A673 (cell line): Measurements from ENCODE around the gene GCN1. TPM values are rescaled to one million over a fixed set of nuclear protein-coding genes. Genes with fewer than 3 reads are reported as not detected.

Source experiments
- BruUV-seq: library from RNA; stranded (reverse); fragments of 400-500 nt; replicated peaks from 2 replicates; lab custom pipeline; 2021; lab: Mats Ljungman, UMichigan
- CTCF ChIA-PET: fragments of 300-600 bp; sonication (Branson Sonifier 250); formaldehyde crosslinking; loops from one replicate; lab custom pipeline; 2022; ENCODE audit warnings: antibody characterized with exemption; lab: Charles Lee
- POLR2A ChIA-PET: fragments of 300-600 bp; sonication (Branson Sonifier 250); formaldehyde crosslinking; loops from one replicate; lab custom pipeline; 2022; ENCODE audit warnings: antibody characterized with exemption; ENCODE audit not compliant: low non-redundant PET; lab: Charles Lee
- DNase-seq: peaks from one replicate; pipeline ENCODE4 v3.0.0-alpha.2; 2015; ENCODE audit warnings: low spot score
- H3K27ac ChIP-seq: fragments of 200-600 bp; sonication (generic); 2 replicates; pipeline ENCODE4 v1.5.1; 2016; ENCODE audit warnings: mixed run types, low read depth, mild to moderate bottlenecking, mixed read lengths, antibody characterized with exemption, low read length; ENCODE audit not compliant: poor library complexity, severe bottlenecking
- H3K27me3 ChIP-seq: fragments of 200-600 bp; sonication (generic); replicated peaks from 2 replicates; pipeline ENCODE4 v1.6.1; 2017; ENCODE audit warnings: mixed run types, low read depth, mild to moderate bottlenecking, mixed read lengths, antibody characterized with exemption, low read length; ENCODE audit not compliant: insufficient read depth, poor library complexity
- H3K36me3 ChIP-seq: fragments of 200-600 bp; sonication (generic); 2 replicates; pipeline ENCODE4 v1.6.1; 2016; ENCODE audit warnings: mixed run types, mild to moderate bottlenecking, mixed read lengths, antibody characterized with exemption, low read length; ENCODE audit not compliant: insufficient read depth, poor library complexity, severe bottlenecking
- H3K4me1 ChIP-seq: fragments of 200-600 bp; sonication (generic); 2 replicates; pipeline ENCODE4 v1.6.1; 2017; ENCODE audit warnings: mixed run types, mild to moderate bottlenecking, mixed read lengths, antibody characterized with exemption, low read length; ENCODE audit not compliant: insufficient read depth, poor library complexity, severe bottlenecking
- H3K4me3 ChIP-seq: fragments of 200-600 bp; sonication (generic); 2 replicates; pipeline ENCODE4 v1.5.1; 2016; ENCODE audit warnings: low read depth, mixed run types, mild to moderate bottlenecking, mixed read lengths, low read length; ENCODE audit not compliant: poor library complexity, severe bottlenecking
- H3K9me3 ChIP-seq: fragments of 200-600 bp; sonication (generic); 2 replicates; pipeline ENCODE4 v1.6.1; 2016; ENCODE audit warnings: mixed run types, low read depth, mild to moderate bottlenecking, mixed read lengths, antibody characterized with exemption, low read length; ENCODE audit not compliant: poor library complexity, severe bottlenecking
- EZH2 ChIP-seq: fragments of 200-600 bp; sonication (generic); IDR thresholded peaks from 2 replicates; pipeline ENCODE4 v1.6.1; 2017; ENCODE audit warnings: borderline replicate concordance, low read depth, mild to moderate bottlenecking, mixed read lengths, antibody characterized with exemption, low read length; ENCODE audit not compliant: poor library complexity, severe bottlenecking
- intact Hi-C: fragments of 100-400 bp; cut with micrococcal nuclease; formaldehyde crosslinking; loops from one replicate; pipeline ENCODE4 v1.10.0; 2022; ENCODE audit not compliant: unreplicated experiment
- total RNA-seq: library from RNA; stranded (reverse); gene quantifications from 2 replicates; pipeline ENCODE4 v1.2.3, GENCODE V29; 2021
- TF ChIP-seq, protein P1 (sequence below): fragments of 300-800, 200-600 bp; sonication (generic); conservative IDR thresholded peaks from 2 replicates; pipeline ENCODE4 v1.5.1; 2017; ENCODE audit warnings: low read depth, mild to moderate bottlenecking, antibody characterized with exemption, low read length, moderate library complexity, mixed read lengths

Gene GCN1
- total RNA-seq, 1 experiment from 2014 or later = 129 TPM

DNA sequence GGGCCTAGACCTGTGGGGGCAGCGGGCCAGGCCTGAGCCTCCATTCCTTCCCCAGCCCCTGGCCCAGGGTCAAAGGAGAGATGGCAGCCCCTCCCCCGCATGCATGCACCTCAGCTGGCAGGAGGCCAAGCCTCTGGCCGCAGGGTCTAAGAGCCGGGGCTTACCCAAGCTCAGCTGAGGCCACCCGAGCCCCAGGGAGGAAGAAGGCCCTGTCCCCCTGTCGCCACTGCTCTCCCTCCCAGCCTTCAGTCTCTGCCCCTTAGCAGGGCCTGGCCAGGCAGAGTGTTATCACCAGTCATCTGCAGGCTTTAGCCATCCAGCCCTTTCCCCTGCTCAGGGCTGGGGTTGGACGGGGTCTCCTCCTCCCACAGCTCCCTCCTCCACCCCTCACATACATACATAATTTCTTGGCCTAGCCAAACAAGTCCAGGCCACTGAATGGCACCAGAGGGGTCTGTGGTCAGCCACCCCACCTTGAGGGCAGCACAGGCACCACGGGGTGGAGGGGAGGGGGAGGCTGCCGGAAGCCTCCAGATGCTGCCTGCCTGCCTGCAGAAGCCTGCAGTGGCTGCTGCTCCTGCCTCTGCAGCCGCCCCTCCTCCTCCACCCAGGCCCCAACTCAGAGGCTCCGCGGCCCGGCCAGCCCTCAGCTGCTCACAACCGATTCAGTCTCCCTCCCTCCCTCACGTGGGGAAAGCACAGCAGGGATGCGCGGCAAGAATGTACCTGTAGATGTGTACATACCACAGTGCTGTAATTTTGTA lies 100.7 kb downstream of the GCN1 start:
- Histone ChIP-seq H3K27me3 (no peaks in the 10 kb centered on the region), H3K27ac (no peak overlapping the region), H3K4me1 (peaks cover 23% of the 10 kb centered on the region), H3K9me3 (no peaks in the 10 kb centered on the region), H3K36me3 (peaks cover 4% of the 10 kb centered on the region), H3K4me3 (no peak overlapping the region)
- intact Hi-C loops = no loop called here
- ChIA-PET CTCF (no interaction called here), POLR2A (no interaction called here)
- TF ChIP-seq EZH2 = no peak
- TF ChIP-seq, protein P1, sequence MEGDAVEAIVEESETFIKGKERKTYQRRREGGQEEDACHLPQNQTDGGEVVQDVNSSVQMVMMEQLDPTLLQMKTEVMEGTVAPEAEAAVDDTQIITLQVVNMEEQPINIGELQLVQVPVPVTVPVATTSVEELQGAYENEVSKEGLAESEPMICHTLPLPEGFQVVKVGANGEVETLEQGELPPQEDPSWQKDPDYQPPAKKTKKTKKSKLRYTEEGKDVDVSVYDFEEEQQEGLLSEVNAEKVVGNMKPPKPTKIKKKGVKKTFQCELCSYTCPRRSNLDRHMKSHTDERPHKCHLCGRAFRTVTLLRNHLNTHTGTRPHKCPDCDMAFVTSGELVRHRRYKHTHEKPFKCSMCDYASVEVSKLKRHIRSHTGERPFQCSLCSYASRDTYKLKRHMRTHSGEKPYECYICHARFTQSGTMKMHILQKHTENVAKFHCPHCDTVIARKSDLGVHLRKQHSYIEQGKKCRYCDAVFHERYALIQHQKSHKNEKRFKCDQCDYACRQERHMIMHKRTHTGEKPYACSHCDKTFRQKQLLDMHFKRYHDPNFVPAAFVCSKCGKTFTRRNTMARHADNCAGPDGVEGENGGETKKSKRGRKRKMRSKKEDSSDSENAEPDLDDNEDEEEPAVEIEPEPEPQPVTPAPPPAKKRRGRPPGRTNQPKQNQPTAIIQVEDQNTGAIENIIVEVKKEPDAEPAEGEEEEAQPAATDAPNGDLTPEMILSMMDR = no peak
- no TSS peak for BruUV-seq
- no peak for DNase-seq

DNA sequence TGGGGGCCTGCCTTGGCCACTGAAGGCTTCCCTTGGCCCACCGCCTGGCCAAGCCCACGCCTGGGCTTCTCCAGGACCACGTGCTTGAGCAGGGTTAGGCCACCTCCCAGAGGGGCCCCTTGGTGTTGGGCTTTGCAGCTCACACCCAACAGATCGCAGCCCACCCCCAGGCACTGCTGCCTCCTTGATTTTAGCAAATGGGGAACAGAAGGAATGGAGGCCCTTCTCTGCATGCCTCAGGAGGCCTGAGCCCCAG lies 101.3 kb downstream of the GCN1 start:
- no peaks in the 10 kb centered on the region for H3K27me3 ChIP-seq
- DNase-seq = no peak
- H3K4me1 ChIP-seq = peaks cover 23% of the 10 kb centered on the region
- H3K4me3 ChIP-seq = no peak overlapping the region
- TF ChIP-seq, protein P1 = no peak
- no peak for TF ChIP-seq EZH2
- no peaks in the 10 kb centered on the region for H3K9me3 ChIP-seq
- no peak overlapping the region for H3K27ac ChIP-seq
- no TSS peak for BruUV-seq
- ChIA-PET POLR2A (no interaction called here), CTCF (no interaction called here)
- peaks cover 2% of the 10 kb centered on the region for H3K36me3 ChIP-seq
- intact Hi-C loops = no loop called here

DNA sequence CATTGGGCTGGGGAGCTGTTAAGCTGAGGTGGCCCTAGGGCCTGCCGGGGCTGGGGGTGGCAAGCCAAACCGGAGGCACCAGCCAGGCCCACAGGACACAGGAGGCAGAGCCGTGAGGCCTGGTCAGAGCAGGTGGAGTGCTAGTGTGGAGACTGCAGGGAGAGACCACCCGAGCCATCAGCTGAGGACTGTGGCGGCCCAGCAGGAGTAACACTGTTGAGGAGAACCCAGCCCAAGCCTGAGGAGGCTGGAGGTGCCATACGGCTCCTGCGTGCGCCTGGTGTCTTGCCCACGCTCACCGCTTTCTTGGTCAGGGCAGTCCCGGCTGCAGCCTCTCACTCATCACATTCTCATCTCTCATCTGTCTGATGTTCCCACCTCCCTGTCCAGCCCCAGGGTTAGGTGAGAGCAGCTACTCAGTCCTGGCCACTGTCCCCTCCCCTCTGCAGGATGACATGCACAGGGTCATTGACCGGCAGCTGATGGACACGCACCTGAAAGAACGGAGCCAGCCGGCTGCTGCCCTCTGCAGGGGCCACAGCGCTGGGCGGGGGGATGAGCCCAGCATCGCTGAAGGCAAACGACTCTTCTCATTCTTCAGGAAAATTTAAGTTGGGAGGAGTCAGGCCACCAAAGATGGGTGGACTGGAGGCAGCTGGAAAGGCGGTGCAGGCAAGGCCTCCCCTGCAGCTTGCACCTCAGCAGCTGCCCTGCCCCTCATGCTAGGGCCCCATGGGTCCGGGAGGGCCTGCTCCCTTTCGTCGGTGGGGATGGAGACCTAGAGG lies 101.8 kb downstream of the GCN1 start:
- H3K9me3 ChIP-seq = no peaks in the 10 kb centered on the region
- CTCF ChIA-PET = no interaction called here

More for the DNA sequence above, 101.8 kb downstream of the GCN1 start:
- peaks cover 23% of the 10 kb centered on the region for H3K4me1 ChIP-seq
- no TSS peak for BruUV-seq
- no peaks in the 10 kb centered on the region for H3K36me3 ChIP-seq
- no peak overlapping the region for H3K27ac ChIP-seq
- H3K27me3 ChIP-seq = no peaks in the 10 kb centered on the region
- intact Hi-C loops = no loop called here
- DNase-seq = no peak
- H3K4me3 ChIP-seq = no peak overlapping the region
- TF ChIP-seq, protein P1 = no peak
- no peak for TF ChIP-seq EZH2
- POLR2A ChIA-PET = no interaction called here
